ENCODE results near the gene ADAMTS18.

ADAMTS18 gene

DNA sequence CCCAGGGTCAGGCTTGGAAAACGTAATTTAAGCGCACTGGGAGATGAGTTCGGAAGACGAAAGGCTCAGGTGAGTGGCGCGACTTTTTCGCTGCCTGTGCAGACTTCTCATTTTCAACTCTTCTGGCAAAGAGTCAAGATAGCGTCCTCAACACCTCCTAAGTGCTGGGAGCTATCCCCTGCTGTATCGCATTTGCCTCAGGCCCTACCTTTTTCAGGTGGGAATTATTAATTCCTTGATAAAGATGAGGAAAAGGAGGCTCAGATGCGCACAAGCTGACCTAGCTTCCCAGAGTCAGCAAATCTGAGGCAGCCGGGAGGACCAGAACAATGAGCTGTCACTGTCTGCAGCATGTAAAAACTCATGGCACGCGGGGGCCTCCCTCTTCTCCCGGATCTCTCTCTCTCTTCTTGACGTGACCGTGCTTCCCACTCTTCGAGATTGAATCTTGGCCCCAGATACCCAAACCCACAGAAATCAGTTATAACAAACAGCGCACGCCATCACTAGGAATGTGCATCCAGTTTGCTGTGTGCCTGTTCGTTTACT lies 512 bp upstream of the ADAMTS18 start:
- no peak for DNase-seq

DNA sequence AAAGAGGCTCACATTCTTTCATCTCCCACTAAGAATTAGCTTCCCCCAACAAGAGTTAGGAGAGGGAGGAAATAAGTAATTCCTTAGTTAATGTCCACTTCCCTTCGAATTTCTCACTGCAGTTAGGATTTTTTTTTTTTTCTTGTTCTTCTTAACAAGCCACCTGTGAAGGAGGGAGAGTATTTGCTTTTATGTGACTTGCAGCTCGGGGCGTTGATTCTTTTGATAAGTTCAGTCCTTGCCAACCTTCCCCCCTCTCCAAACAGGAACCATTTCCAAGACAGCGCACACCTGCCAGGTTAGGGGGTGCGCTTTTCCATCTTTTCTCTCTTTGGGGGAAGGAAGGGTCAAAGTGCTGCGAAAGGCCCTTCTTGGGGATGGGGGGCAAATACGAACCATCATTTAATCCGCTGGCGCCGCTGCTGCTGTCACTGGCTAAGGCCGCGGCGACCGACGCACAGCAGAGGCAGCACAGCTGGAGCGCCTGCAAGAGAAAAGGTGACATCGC lies 758 bp downstream of the ADAMTS18 start:
- DNase-seq, result no peak

DNA sequence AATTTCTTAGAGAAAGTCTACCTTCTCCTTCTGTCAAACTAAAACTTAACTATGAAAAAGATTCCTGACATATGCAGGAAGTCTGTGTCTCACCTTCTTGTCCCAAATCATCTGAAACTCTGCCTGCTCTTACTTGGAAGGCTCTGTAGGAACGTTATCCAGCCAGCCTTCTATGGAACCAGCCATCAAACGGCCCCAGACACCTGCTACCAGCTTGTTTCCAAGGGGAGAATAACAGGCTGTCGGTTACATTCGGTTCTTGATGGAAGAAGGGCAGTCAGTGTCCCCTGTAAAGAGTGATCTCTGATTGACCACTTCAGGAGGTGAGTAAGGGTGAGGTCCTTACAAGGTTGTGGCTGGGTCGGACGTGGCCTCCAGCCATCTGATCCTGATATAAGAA lies 1.7 kb downstream of the ADAMTS18 start:
- DNase-seq, result no peak

DNA sequence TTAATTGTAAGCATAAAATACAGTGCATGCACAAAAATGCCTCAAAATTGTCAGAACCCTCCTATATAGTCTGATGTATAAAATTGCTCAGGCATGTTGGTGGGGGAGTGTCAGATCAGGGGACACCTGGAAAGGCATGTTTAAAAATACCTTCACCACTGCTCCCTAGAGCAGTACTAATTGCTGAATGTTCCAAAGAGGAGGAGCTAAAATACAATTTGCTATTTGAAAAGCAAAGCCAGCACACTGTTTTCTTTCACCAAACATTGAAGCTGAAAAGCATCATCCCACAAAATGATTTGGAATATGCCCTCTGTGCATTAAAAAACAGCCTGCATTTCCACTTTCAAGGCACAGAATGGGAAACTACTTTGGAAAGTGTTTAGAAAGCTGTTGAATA lies 2.6 kb downstream of the ADAMTS18 start:
- DNase-seq, result no peak

DNA sequence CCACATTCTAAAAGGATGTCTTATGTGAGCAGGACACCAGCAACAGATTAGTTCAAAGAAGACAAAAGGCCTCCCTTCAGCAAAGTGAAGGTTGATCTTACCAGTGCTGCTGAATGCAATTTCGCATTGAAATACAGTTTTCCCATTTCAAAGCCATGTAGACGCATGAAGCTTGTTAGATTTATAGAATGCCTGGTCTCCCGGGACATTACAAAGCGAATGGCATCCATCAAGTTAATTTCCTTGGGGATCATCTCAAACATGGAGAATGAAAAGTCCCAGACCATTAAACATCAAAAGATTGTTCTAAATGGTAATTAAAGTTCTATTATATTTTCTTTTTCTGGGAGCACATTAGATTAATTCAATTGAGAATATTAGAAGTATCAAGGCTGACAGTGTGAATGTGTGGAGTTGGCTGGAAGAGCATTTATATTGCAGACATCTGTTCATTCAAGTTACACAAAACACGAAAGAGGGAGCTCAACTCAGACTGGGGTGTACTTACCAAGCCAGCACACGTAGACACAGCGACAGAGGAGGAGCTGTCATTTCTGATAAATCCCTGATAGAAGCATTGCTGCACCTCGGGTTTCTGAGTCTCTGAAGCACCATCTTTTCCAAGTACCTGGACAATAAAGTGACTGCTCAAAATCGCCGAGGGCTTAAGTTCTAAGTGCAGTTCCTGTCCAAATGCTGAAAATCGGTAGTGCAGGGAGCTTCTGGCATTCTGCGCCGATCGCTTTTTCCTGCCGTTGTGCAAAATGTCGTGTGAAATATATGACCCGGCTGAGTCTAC lies 3.8 kb downstream of the ADAMTS18 start:
- no peak for DNase-seq

DNA sequence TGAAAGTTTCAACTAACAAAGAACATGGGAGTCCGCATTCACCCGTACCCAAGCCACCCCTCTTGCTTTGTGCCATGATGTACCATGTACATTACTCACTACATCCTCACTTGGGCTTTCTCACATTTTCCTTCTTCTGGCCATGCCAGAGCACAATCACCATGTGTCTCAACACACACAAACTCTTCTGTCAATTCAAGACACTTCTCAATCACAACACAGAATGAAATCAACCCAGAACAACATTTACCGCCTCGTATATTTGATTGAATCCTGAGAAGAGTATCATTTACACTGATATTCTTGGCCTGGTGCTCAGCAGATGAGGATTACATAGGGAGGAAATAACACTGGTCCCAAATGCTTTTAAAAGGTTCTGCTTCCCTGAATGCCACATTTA lies 4.5 kb downstream of the ADAMTS18 start:
- DNase-seq, result no peak

DNA sequence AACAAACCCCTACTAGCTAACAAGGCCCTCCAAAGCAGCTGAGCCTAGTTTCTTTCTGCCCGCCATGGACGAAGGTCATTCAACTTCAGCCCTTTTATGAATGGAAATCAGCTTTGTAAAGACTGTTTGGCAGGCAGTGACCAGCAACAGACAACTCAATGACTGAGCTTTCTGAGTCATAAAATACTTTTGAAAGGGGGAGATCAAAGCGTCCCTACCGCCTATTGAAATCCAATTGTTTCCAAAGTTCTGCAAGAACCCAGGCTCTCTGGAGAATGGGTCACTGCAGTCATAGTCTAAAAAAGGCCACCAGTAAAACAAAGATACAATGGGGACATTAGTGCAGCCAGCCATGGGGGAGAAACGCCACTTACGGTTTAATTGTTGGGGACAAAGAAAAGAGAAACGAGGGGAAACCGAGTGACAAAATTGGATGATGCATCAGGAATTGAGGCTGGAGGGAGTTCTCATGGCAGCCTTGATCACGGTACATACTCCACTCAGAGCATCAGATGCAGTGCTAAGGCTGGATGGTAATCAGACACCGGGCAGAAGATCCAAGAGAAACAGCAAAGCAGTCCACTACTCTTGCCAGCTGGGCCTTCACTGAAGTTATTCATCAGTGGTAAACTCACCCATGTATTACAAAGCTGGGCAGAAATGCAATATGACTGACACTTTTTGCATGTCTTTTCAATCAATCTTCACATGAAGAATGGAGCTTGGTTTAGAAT lies 9.8 kb downstream of the ADAMTS18 start:
- no peak for DNase-seq

DNA sequence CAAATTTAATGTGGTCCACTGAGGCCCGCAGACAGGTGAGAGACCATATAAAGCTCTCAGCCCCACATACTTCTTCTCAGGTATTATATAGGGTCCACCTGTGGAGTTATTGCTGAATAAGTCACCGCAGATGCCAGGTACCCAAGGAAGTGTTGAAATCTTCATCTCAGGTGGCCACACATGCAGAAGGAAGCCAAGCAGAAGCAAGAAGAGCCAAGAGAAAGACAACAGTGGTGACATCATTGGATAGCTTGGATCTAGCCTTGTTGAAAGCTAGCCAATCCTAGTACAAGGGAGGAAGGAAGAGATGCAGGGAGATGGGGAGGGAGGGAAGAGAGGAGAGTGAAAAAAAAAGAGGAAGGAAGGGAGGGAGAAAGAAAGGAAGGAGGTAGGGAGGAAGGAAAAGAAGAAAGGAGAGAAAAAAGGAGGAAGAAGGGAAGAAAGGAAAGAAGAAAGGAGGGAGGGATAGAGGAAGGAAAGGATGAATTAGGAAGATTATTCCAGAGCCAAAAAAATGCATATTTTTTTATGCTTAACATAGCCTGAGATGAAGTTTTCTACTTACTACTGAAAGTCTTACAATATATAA lies 12.5 kb downstream of the ADAMTS18 start:
- no peak for DNase-seq

DNA sequence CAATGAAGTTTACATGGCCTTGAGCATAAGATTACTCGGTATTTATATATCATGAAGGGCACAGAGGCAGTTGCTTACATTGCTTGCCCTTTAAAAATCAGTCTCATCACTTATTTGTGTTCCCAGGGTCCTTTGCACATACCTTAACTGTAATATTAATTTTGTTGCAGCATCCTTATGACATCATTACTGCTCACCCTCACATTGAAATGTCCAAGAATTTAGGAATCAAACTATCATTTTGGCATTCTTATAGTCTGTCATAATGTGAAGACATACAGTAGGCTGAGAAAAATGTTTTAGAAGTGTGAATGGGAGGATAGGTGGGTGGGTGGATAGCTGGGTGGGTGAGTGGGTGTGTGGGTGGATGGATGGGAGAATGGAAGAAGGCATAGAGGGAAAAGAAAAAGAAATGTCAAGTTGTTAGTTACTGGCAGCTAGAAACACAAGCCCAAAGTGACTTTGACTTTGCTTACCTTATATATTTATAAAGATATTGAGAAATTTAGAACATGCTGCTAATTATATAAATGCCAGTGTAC lies 17.8 kb downstream of the ADAMTS18 start:
- DNase-seq, result no peak

DNA sequence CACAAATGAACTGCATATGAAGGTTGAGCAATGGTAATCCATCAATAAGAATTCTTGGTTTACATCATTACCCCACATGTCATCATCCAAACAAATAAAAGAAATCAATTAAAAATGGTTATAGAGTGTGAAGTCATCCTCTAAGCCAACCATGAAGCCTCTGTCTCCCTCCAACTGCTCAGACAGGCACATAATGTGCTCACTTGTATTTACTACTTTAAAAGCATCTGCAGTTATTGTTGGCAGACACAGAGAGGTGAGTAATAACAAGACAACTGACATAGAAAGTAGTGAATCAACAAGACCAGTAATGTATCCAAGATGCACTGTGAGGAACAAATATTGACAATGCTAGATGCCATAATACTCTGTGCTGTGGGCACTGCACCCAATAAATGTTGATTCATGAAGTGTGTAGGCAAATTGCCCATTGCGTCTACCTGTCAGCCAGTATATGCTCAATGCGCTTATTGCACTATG lies 20.0 kb downstream of the ADAMTS18 start:
- no peak for DNase-seq

DNA sequence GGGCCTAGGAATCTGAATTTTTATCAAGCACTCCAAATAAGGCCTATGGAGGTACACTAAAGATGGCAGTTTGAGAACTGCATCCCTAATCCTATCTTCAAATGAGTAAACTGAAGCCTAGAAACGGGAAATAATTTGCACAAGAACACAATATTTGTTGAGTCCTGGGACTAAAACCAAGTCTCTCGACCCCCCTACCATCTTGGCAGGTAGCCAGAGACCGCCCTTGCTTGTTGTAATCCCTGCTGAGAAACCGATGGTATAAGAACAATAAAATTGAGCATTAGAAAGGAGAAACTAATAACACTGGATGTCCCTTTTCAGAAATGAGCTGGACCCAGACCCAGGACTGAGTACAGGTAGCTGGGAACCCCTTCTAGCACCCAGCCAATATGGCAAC lies 24.4 kb downstream of the ADAMTS18 start:
- no peak for DNase-seq

DNA sequence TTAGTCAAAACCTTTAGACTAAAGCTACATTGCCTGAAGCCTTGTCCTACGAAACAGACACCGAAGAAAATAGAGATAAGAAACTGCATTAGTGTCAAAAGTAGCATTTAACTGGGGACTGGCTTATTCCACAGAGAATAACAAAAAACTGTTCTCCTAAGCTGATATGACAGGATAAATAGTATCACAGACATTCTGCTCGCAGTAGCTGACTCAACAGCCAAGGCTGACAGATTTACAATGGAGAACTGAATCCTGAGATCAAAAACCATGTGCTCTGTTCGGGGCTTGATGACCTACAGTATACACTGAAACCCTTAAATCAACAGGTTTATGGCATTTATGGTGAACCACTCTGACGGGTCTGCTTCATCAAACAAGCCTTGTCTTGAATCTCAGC lies 25.5 kb downstream of the ADAMTS18 start:
- no peak for DNase-seq

DNA sequence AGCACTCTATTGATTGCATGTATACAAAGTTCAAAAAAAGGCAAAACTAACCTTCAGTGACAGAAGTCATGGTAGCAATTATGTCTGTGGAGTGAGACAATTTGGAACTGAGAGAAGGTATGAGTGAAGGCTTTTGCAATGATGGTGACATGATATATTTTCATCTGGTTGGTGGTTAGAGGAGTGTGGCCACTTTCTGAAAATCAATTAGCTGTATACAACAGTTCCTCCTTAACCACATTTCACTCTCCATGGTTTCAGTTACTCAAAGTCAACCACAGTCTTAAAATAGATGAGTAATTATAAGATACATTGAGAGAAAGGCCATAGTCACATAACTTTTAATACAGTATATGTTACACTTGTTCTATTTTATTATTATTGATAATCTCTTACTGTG lies 26.2 kb downstream of the ADAMTS18 start:
- no peak for DNase-seq

DNA sequence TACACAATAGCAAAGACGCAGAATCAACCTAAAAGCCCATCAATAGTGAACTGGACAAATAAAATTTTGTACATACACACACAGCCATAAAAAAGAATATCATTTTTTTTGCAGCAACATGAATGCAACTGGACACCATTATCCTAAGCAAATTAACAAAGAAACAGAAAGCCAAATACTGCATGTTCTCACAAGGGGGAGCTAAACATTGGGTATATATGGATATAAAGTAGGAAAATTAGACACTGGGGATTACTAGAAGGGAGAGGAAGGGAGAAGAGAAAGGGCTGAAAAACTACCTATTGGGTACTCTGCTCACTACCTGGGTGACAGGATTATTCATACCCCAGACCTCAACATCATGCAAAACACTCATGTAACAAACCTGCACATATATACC lies 28.2 kb downstream of the ADAMTS18 start:
- no peak for DNase-seq

DNA sequence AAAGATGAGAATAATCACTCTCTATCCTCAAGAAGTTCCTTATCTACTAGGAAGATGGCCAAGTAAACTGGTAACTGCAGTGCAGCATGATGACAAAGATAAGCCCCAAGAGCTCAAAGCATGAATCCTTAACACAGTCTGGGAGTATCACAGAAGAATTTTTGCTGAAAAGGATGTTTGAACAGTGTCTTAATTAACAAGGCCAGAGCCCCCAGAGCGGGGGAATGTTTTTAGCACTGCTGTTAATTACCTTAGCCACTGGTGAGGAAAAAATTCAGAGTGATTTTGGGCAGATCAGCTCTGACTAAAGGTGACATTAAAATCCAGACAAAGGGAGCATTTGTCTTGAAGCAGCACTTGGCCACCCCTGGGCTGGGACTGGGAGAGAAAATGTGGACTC lies 30.1 kb downstream of the ADAMTS18 start:
- DNase-seq, result no peak

DNA sequence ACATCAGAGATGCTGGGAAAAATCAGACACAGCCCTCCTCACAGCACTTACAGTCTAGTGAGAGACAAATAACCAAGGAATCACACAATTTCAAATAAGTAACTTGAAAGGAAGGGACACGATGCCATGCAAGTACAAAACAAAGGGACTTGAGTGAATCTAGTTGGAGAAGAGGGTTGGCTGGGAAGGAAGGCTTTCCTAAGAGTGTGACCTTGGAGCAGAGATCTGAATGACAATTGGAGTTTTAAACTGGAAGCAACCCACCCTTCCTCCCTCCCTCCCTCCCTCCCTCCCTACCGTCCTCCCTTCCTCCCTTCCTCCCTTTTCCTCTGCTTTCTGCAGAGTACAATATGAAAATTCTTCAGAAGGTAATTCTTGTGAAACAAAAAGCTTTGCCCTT lies 31.1 kb downstream of the ADAMTS18 start:
- no peak for DNase-seq

DNA sequence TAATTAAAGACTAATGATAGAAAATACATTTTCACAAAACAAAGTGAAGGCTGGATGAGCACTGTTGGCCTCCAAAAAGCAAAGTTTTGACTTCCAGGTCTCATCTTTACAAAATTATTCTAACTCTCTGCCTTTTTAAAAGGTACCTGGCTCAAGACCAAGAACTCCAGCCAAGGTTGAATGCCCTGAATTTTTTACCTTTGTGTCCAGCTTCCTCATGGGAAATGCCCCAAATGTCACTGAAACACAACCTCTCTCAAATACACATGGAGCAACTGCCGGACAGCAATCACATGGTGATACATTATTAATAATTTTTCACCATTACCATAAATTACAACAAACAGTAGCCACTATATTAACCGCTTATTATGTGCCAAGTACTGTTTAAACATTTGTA lies 32.2 kb downstream of the ADAMTS18 start:
- DNase-seq, result no peak

DNA sequence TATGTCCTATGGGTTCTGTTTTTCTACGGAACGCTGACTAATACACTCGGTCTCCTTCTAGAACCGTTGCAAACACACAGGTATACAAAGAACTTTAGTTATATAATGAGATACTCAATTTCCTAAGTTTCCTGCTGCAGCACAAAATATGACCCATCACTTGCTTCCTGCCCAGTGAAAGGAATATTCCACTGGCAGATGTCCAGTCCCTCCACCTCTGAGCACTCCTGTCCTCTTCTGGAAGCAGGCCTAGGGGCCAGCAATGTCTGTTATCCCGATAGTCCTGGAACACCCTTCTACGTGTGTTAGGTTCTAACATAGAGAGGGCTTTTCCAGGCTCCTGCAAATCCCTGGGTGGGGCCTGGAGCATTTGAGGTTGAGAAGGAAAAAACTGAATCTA lies 32.7 kb downstream of the ADAMTS18 start:
- DNase-seq, result no peak

DNA sequence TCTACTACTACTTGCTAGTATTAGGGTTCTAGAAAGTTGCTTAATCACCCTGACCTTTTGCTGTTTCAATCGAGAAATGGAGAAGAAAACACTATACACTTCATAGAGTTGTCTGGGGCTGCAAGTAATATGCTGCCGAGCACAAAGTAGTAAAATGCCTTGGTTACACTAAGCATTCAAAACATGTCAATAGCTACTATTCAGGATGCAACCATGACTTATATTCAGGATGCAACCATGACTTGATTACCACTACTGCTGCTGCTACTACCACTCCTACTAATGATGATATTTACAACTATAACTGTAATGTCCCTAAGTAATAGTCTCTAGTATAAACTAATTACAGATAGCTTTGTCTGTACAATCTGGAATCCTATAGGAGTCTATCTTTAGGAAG lies 35.3 kb downstream of the ADAMTS18 start:
- no peak for DNase-seq

DNA sequence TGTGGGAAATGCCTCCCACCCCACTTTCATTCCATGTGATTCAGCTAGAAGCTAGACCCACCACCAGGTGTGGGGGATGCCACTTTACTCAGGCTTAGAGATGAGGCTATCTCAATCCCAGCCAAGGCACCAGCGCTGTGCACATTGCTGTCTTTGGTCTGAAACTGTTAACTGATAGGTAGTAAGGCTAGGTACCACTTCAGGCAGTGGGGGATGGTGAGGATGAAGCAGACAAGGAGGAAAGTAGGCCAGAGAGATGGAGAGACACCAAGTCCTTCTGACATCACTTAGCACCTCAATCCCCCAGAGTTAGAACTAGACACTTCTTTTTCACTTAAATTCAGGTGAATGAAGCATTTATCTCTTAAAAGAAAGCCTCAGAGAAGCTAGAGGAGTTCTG lies 35.8 kb downstream of the ADAMTS18 start:
- no peak for DNase-seq

DNA sequence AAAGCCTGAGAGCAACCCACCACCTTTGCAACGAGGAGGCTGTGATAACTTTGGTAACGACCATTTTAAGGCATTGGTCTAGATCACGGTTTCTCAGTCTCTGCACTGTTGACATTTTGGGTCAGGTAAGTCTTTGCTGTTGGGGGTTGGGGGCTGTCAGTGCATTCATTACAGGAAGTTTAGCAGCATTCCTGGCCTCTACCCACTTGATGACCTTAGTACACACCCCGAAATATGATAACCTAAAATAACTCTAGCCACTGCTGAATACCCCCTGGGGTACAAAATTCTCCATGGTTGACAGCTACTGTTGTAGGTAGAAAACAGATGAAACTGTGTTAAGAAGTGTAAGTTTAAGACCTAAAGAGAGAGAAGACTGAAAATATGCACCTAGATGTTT lies 36.3 kb downstream of the ADAMTS18 start:
- DNase-seq, result no peak

DNA sequence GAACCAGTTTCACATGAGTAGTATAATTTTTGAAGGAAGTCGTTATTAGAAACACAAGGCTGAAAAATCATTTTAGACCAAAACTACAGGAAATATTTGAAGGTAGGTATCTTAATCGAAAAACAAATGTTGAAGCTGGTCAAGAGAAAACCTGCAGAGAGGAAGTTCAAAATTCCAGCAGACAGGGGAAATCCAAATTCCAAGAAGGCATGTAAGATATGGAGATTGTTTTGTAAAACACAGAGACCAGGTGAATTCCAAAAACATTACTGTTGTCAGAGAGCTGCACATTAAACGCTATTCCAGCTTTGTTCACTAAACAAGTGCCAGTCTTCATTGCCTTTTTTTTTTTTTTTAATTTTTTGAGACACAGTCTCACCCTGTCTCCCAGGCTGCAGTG lies 38.4 kb downstream of the ADAMTS18 start:
- DNase-seq, result no peak

DNA sequence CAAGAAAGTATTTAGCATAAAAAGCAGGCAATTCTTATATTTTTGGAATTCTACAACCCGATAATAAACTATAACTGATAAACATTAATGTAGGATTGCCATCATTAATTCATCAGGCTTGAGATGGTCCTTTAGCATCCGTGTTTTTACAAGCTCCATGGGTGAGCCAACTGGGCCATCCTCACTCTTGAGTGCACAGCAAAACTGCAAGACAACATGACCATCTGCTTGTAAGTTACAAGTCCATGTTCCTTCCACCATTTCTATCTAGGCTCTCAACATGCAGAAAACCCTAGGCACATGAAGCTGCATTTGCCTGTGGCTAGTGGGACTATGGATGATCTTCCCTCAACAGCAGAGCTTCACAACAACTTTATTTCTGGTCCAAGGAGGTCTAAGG lies 40.1 kb downstream of the ADAMTS18 start:
- no peak for DNase-seq
